Stimulated activated CD8-positive, alpha-beta memory T cell treated with anti-CD3 and anti-CD28 coated beads, Interleukin-15, amount 100 ng/mL, for 4 hours (primary cell): ENCODE data around the gene U2AF2.

Source experiments
- DNase-seq, 2 donors: peaks; one replicate each; pipeline ENCODE4 v3.0.0-alpha.2; 2020; ENCODE audit warnings: low read depth in 2 of 2

Gene U2AF2

GRCh38 chr19:55643003-55643886, 11.6 kb upstream of the U2AF2 start, which contains the start of gene ZNF581:
ZNF581 (plus strand) TSS chr19:55643649; CDS start chr19:55644572, 923 bp downstream.
- peak; percentile 60 for DNase-seq

- no peak for DNase-seq
Observed at GRCh38 chr19:55643887-55644176, 11.0 kb upstream of the U2AF2 start.

DNA sequence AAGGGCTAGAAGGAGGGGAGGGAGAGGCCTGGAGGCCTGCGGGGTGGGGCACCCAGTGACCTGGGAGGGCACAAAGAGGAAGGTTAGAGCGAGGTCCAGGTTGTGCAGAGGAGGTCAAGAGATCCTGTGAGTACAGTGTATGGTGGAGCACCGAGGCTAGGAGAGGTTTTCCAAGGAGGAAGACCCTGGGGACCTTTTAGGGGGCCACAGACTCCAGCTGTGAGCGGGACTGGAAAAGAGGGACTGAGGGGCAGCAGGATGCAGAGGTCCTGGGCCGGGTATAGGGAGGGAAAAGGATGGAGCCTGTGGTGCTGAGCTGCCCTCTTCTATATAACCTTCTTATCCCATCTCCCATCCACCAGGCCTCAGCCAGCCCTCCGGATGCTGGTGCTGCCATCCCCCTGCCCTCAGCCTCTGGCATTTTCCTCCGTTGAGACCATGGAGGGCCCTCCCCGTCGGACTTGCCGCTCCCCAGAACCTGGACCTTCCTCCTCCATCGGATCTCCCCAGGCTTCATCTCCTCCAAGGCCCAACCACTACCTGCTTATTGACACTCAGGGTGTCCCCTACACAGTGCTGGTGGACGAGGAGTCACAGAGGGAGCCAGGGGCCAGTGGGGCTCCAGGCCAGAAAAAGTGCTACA, 10.5 kb upstream of the U2AF2 start:
- DNase-seq = no peak

DNA sequence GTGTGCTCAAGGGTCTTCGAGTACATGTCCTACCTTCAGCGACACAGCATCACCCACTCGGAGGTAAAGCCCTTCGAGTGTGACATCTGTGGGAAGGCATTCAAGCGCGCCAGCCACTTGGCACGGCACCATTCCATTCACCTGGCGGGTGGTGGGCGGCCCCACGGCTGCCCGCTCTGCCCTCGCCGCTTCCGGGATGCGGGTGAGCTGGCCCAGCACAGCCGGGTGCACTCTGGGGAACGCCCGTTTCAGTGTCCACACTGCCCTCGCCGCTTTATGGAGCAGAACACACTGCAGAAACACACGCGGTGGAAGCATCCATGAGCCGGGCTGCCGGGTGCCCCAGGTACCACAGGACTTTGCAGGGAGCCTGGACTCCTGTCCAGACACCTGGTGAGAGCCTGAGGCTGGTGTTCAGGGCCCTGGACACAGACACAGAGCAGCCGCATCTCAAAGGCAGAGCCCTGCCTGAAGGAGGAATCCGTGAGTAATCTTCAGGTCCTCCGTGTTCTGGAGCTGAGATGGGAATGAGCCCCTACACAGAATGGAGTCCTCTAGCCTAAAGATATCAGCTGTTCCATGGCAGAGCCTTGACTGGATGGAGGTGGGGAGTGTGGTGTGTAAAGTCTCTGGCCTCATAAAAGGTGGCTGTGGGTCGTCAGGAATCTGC, 9.9 kb upstream of the U2AF2 start:
- DNase-seq = no peak

GRCh38 chr19:55645512-55645881, 9.3 kb upstream of the U2AF2 start:
- DNase-seq = no peak

DNA sequence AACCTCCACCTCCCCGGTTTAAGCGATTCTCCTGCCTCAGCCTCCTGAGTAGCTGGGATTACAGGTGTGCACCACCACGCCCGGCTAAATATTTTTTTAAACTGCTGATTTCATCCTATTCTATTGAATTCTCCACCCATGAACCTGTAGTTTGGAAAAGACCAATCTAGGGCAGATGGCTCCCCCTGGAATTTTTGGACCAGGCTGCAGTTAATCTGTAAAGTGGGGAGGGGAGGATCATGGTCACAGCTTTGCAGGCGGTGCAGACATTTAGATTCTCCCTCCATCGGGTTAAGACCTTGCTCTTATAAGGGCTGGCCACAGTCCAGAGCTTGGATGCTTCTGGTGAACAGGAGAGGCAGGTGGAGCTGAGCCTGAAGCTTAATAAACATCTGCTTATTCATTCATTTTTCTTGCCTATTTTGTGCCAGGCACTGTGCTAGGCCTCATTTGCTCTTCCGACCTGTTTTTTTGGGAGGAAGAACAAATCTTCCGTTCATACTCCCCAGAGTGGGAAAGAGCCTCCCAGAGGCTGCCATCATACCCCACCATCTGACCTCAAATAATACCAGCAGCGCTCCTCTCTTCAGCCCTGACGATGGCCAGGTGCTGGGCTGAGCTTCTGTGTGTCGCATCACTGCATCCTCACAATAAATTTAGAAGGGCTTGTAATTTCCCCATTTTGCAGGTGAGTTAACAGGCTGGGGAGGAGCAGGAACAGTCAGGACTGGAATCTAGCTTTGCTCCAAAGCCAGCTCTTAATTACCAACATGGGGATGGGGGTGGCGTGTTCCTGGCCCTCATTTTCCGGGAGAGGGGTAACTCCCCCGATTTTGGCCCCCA, 7.7 kb upstream of the U2AF2 start:
- no peak for DNase-seq

DNA sequence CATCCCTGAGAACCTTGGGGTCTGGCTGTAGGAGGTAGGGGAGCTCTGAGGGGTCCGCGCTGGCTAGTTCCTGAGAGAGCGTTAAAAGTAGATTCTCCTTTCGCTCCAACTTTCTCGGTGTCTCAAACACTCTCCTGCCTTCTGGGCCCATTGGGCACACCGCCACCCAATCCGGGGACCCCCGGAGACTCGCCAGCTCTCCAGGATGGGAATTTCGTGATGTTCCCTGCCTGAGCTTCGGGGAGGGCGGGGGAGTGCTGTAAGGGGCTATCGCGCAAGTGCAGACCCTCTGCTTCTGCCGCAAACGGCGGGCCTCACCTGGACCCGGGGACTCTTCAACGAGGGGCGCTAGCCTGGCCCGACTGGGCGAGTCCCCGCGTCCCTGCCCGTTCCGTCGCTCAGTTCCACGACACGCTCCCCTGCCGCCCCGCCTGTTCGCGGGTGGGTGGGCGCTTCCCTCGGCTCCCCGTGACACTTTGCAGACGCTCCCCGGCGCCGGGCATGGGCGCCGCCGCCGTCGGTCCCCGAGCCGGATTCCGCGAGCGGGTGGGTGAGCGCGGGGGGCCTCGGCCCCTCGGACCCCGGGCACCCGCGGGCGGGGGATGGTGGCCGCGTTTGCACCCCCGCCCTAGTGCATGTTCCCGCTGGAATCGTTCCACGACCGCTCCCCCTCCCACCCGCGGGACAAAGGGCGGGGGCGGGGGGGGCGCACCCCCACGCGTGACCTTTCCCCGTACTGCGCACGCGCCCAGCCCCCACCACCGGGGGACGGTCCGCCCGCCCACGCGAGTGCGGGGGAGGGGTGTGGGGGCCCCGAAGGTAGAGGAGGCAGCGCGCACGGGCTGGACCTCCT, 6.9 kb upstream of the U2AF2 start, which contains the start of gene CCDC106:
Gene CCDC106 (plus strand): TSS at position 481 of the 853 bp plus-strand sequence. CDS start 835 bp downstream, outside the sequence.
- peak in 1 of 2 donors; percentile 32 for DNase-seq

- DNase-seq = no peak
Observed at GRCh38 chr19:55648585-55649267, 6.1 kb upstream of the U2AF2 start.

DNA sequence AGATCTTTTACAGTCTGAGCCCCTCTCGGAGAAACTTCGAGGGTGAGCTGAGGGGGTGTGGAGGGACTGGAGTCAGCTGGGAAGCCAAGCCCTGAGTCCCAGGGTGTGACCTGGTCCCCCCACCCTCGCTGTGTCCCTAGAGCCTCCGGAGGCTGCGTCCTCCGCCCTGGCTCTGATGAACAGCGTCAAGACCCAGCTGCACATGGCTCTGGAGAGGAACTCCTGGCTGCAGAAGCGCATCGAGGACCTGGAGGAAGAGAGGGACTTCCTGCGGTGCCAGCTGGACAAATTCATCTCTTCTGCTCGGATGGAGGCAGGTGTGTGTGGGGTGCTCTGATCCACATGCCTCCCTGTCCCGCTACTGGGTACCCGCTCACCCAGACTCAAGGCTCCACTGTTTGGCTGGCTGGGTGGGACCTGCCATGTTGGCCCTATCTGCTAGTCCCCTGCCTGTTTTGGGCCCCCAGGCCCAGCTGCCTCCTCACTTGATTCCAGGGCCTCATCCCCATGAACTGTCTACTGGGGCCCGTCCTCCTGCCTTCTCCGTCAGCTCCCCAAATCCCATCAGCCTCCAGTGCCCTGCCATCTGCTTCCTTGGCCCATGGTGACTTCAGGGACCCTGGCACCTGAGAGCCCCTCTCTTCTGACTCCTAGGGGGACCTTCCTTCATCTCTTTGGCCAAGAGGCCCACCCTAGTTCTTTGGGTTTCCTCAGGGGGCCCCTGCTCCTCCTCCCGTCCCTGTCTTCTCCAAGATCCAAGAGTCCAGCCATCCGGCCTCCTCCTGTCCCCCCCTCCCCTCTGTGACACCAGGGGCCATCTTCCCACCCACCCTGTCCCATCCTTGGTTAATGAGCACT, 5.3 kb upstream of the U2AF2 start:
- no peak for DNase-seq

DNA sequence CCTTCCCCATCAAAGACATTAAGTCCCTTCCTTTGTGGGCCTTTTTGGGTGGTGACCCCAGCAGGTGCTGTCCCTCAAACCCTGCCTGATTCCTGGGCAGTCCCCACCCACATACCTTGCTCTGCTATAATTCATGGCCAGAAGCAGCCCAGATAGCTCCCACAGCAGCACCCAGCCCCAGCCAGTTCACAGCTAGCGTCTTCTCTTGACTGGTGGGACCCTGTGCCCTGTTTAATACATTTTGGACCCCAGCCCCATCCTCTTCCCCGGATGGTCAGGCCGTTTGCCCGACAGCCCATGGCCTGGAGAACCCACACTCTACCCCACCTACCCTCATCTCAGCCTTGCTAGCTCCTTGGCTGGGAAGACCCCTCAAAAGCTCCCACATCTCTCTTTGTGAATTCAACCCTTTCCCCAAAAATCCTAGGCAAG, 4.7 kb upstream of the U2AF2 start:
- no peak for DNase-seq

DNA sequence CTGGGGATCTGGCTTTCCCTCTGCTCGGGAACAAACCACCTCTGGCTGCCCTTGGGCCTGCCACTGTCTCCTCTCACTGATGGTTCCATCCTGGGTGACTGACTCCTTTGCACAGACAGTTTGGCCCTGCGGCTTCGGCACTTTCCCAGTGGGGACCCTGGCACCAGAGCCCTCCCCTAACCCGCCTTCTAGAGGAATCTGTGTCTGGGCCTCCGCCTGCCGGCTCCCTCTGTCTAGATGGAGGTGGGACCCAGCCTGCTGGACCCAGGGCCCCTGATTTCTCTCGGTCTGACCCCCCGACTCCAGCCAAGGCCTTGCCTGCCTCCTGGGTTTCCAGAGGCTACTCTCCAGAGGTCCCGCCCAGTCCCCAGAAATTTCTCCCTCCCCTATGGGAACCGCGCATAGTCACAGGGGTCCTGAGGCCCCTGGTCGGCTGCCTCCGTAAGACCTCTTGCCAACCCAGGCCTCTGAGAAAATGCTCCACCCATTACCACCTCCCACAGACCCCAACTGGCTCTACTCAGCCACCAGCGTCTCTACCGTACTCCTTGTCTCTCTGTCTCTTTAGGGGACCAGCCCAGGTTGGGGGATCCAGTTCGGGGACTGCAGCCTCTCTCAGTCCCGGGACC, 4.1 kb upstream of the U2AF2 start:
- DNase-seq = no peak

DNA sequence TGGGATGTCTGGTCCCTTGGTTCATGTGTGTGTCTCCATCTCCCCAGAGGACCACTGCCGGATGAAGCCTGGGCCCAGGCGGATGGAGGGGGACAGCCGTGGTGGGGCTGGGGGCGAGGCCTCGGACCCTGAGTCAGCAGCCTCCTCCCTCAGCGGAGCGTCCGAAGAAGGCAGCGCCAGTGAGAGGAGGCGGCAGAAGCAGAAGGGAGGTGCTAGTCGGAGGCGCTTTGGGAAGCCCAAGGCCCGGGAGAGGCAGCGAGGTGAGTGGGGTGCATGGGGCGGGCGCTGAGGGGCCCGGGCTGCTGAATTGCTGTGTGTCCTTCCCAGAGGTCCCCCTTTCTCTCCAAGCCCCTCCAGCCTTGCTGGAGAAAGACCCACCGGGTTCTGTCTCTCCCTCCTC, 3.6 kb upstream of the U2AF2 start:
- DNase-seq = no peak

DNA sequence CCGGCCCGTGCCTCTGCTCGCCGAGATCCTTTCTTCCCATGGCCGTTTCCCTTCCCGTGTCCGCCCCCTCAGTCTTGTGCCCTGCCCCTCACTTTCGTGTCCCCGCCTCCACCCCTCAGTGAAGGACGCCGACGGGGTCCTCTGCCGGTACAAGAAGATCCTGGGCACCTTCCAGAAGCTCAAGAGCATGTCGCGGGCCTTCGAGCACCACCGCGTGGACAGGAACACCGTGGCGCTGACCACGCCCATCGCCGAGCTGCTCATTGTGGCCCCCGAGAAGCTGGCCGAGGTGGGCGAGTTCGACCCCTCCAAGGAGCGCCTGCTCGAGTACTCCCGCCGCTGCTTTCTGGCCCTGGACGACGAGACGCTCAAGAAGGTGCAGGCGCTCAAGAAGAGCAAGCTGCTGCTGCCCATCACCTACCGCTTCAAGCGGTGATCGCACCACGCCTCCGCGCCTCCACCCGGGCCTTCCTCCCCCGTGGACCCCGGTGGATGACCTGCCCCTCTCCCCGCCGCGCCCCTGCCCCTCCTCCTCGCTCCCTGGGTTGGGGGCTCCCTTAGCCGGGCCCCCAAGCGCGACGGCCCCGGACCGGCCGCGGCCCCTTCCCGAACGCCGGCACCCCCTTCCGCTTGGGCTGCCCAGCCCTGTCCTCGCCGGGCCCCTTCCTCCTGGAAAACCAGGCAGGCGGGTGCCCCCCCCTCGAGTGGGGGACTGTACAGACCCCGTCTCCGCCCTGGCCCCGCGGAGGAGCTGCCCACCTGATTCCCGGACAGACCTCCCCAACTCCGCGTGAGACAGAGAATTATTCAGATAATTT, 2.3 kb upstream of the U2AF2 start:
- no peak for DNase-seq

DNA sequence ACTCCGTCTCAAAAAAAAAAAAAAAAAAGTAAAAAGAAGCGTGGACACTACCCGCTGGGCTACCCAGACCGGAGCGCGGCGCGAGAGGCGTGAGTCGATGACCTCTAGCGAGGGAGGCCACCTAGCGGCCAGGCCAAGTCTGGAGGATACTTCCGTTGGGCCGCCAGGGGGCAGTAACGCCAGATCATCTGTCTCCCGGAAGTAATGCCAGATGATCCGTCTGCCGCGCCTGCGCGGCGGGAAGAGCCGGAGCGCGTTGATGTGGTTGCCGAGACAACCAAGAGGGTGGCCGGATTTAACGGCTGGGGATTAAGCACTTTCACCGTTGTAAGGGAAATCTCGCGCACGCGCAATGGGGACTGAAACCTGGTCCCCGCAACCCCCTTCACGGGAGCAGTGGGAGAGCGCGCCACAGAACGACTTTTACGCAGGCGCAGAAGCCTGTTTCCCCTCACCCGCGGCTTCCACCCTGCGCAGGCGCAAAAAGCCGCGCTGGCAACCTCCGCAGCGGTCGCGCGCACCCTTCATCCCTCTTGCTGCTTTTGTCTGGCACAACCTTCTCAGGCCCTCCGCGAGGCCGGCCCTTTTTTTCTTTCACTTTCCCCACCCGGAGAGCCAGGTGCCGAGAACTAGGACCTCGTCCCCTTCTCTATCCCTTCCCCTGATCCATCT, 1.0 kb upstream of the U2AF2 start:
- peak; percentile 98 to 99 for DNase-seq

GRCh38 chr19:55654323-55654867, 440 bp upstream of the U2AF2 start:
- peak; percentile 95 to 97 for DNase-seq

DNA sequence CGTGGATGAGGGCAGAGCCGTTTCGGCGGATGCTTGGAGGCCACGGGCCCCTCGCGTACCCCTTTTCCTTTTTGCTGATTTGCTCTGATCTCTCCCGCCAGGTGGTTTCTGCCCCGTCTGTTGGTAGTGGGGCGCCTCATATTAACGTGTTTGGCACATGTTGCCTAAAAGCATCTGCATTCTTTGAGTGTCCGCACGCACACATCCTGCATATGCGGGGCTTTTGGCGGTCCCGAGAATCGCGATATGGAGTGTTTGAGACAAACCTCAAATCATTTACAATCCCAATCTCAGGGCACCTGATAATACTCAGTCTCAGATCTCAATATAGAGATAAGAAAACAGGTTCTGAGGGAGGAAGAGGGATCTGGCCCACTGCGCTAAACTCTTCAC, 809 bp downstream of the U2AF2 start:
- DNase-seq = no peak

- DNase-seq = no peak
Observed at GRCh38 chr19:55656552-55656951, 1.7 kb downstream of the U2AF2 start.
